Loucy (cell line): ENCODE data around the gene HIP1R.

Experiments used
- H2AFZ ChIP-seq: fragments of 200-600 bp; sonication (generic); 2 replicates; pipeline ENCODE4 v1.6.0; 2016; ENCODE audit warnings: antibody characterized with exemption, mild to moderate bottlenecking, low read length, moderate library complexity
- H3F3A ChIP-seq: fragments of 200-600 bp; 2 replicates; pipeline ENCODE4 v1.6.0; 2016; ENCODE audit warnings: antibody characterized with exemption, low read depth, mild to moderate bottlenecking
- H3K27me3 ChIP-seq: fragments of 200-600 bp; sonication (generic); 2 replicates; pipeline ENCODE4 v1.6.1; 2014; ENCODE audit warnings: low read length, mild to moderate bottlenecking; ENCODE audit not compliant: insufficient read depth, poor library complexity, severe bottlenecking
- H3K36me3 ChIP-seq: fragments of 200-600 bp; sonication (generic); 2 replicates; pipeline ENCODE4 v1.6.1; 2016; ENCODE audit warnings: low read length; ENCODE audit not compliant: insufficient read depth
- H3K4me1 ChIP-seq: fragments of 200-600 bp; sonication (generic); 2 replicates; pipeline ENCODE4 v1.5.1; 2014; ENCODE audit warnings: low read length, mild to moderate bottlenecking; ENCODE audit not compliant: insufficient read depth, poor library complexity, severe bottlenecking
- H3K4me2 ChIP-seq: fragments of 200-600 bp; sonication (generic); 2 replicates; pipeline ENCODE4 v1.6.0; 2014; ENCODE audit warnings: antibody characterized with exemption, low read length, low read depth, mild to moderate bottlenecking; ENCODE audit not compliant: poor library complexity, severe bottlenecking
- H3K4me3 ChIP-seq: fragments of 200-600 bp; sonication (generic); 2 replicates; pipeline ENCODE4 v1.5.1; 2014; ENCODE audit warnings: low read length, mild to moderate bottlenecking, mixed read lengths; ENCODE audit not compliant: poor library complexity, severe bottlenecking
- H3K79me2 ChIP-seq: fragments of 200-600 bp; sonication (generic); 2 replicates; pipeline ENCODE4 v1.6.1; 2014; ENCODE audit warnings: low read length; ENCODE audit not compliant: insufficient read depth
- H3K9ac ChIP-seq: fragments of 200-600 bp; sonication (generic); 2 replicates; pipeline ENCODE4 v1.6.0; 2014; ENCODE audit warnings: mild to moderate bottlenecking, low read depth, low read length, moderate library complexity; ENCODE audit not compliant: poor library complexity, severe bottlenecking
- H3K9me2 ChIP-seq: fragments of 200-600 bp; sonication (generic); replicated peaks from 2 replicates; pipeline ENCODE4 v1.6.1; 2016; ENCODE audit warnings: low read depth, low read length, mixed read lengths
- H3K9me3 ChIP-seq: fragments of 200-600 bp; sonication (generic); 2 replicates; pipeline ENCODE4 v1.6.1; 2014; ENCODE audit warnings: mild to moderate bottlenecking, antibody characterized with exemption, low read length, low read depth; ENCODE audit not compliant: insufficient read depth
- H4K20me1 ChIP-seq: fragments of 200-600 bp; sonication (generic); 2 replicates; pipeline ENCODE4 v1.6.0; 2014; ENCODE audit warnings: antibody characterized with exemption, low read length, mild to moderate bottlenecking; ENCODE audit not compliant: insufficient read depth, poor library complexity, severe bottlenecking
- CTCF ChIP-seq: fragments of 200-600 bp; sonication (generic); conservative IDR thresholded peaks from 2 replicates; pipeline ENCODE4 v1.5.1; 2014; ENCODE audit warnings: mild to moderate bottlenecking, antibody characterized with exemption, low read length
- EZH2phosphoT487 ChIP-seq: fragments of 200-600 bp; IDR thresholded peaks from 2 replicates; pipeline ENCODE4 v1.6.1; 2018; ENCODE audit warnings: antibody characterized with exemption, mild to moderate bottlenecking, moderate library complexity, borderline replicate concordance

HIP1R gene

GRCh38 chr12:122855928-122856831 is 20.9 kb downstream of the HIP1R start:
- Histone ChIP-seq H3K4me1 (no peaks in the 10 kb centered on the region), H3K36me3 (peaks cover 19% of the 10 kb centered on the region; the same call in 1 of the 2 replicates), H3K79me2 (no peaks in the 10 kb centered on the region), H3K9ac (no peak overlapping the region), H3K4me3 (no peak overlapping the region), H3K9me3 (no peaks in the 10 kb centered on the region), H4K20me1 (no peaks in the 10 kb centered on the region), H3K9me2 (no peaks in the 10 kb centered on the region), H2AFZ (no peak overlapping the region), H3K27me3 (no peaks in the 10 kb centered on the region), H3F3A (no peaks in the 10 kb centered on the region), H3K4me2 (no peak overlapping the region)
- no peak for TF ChIP-seq CTCF
- no peak for TF ChIP-seq EZH2phosphoT487

- H3F3A ChIP-seq: no peaks in the 10 kb centered on the region
- no peaks in the 10 kb centered on the region for H3K27me3 ChIP-seq
- H3K9ac ChIP-seq: no peak overlapping the region
- no peak overlapping the region for H3K4me3 ChIP-seq
- no peaks in the 10 kb centered on the region for H3K9me2 ChIP-seq
- H3K79me2 ChIP-seq: no peaks in the 10 kb centered on the region
- no peaks in the 10 kb centered on the region for H3K9me3 ChIP-seq
- no peak for TF ChIP-seq EZH2phosphoT487
- no peak for TF ChIP-seq CTCF
- no peaks in the 10 kb centered on the region for H4K20me1 ChIP-seq
- no peaks in the 10 kb centered on the region for H3K4me1 ChIP-seq
- no peak overlapping the region for H2AFZ ChIP-seq
- H3K4me2 ChIP-seq: no peak overlapping the region
- peaks cover 15% of the 10 kb centered on the region; the same call in 1 of the 2 replicates for H3K36me3 ChIP-seq
Measured at GRCh38 chr12:122856999-122857671, 21.9 kb downstream of the HIP1R start.

DNA sequence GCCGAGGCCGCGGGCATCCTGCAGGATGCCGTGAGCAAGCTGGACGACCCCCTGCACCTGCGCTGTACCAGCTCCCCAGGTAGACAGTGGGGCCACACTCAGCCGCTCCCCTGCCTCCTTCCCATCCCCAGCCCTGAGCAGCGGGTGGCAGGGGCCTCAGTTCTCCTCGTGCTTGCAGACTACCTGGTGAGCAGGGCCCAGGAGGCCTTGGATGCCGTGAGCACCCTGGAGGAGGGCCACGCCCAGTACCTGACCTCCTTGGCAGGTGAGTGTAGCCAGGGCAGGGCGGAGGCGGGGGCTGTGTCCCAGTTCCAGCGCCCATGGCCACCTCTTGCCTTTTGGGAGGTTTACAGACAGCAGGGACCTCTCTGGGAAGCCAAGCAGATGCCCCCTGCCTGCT is 22.9 kb downstream of the HIP1R start:
- Histone ChIP-seq H3K9me2 (no peaks in the 10 kb centered on the region), H3K27me3 (no peaks in the 10 kb centered on the region), H2AFZ (no peak overlapping the region), H3K9me3 (no peaks in the 10 kb centered on the region), H4K20me1 (no peaks in the 10 kb centered on the region), H3K9ac (no peak overlapping the region), H3K4me2 (no peak overlapping the region), H3K4me3 (no peak overlapping the region), H3K4me1 (no peaks in the 10 kb centered on the region), H3K79me2 (no peaks in the 10 kb centered on the region), H3K36me3 (peaks cover 15% of the 10 kb centered on the region; the same call in 1 of the 2 replicates), H3F3A (no peaks in the 10 kb centered on the region)
- no peak for TF ChIP-seq EZH2phosphoT487
- no peak for TF ChIP-seq CTCF
